GM12865 (cell line): Measurements from ENCODE around the gene DIP2C.
"Not testable (repeated sequence)": the region's sequence is repeated elsewhere in the genome, so short reads cannot be mapped to it uniquely, and the experiment has no call there.

Experiments
- DNase-seq: peaks from one replicate; pipeline ENCODE4 v3.0.0; 2010; ENCODE audit warnings: low read depth
- H3K4me3 ChIP-seq: 2 replicates; pipeline ENCODE4 v1.5.1; 2011; ENCODE audit warnings: mild to moderate bottlenecking, low read depth, low read length, control low read depth
- CTCF ChIP-seq: IDR thresholded peaks from 2 replicates; pipeline ENCODE4 v1.5.1; 2011; ENCODE audit warnings: low read length, control low read depth, low read depth, inconsistent platforms; ENCODE audit not compliant: insufficient read depth; ENCODE audit errors: missing control alignments

Gene DIP2C

GRCh38 chr10:636016-636730, 53.3 kb downstream of the DIP2C start:
- no peak for DNase-seq
- no peak for TF ChIP-seq CTCF
- no peak overlapping the region for H3K4me3 ChIP-seq

- no peak for DNase-seq
- no peak overlapping the region for H3K4me3 ChIP-seq
- TF ChIP-seq CTCF = no peak
Measured at GRCh38 chr10:635088-635861, 54.2 kb downstream of the DIP2C start.

DNA sequence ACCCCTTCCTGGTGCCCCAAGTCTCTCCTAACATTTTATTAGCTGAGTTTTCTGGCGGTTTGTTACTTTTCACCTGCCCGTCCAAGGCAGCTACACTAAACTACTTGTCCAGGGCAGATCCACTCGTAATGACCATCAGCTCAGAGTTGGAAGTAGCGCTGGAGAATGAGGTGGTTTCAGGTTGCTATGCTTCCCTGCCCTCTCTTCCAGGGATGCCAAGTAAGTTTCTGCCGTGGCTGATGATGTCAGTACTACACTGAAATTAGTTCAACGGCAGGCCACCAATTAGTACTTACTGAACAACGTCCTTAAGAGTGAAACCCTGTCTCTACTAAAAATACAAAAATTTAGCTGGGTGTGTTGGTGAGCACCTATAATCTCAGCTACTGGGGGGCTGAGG, 55.2 kb downstream of the DIP2C start:
- H3K4me3 ChIP-seq = no peak overlapping the region
- no peak for TF ChIP-seq CTCF
- no peak for DNase-seq

DNA sequence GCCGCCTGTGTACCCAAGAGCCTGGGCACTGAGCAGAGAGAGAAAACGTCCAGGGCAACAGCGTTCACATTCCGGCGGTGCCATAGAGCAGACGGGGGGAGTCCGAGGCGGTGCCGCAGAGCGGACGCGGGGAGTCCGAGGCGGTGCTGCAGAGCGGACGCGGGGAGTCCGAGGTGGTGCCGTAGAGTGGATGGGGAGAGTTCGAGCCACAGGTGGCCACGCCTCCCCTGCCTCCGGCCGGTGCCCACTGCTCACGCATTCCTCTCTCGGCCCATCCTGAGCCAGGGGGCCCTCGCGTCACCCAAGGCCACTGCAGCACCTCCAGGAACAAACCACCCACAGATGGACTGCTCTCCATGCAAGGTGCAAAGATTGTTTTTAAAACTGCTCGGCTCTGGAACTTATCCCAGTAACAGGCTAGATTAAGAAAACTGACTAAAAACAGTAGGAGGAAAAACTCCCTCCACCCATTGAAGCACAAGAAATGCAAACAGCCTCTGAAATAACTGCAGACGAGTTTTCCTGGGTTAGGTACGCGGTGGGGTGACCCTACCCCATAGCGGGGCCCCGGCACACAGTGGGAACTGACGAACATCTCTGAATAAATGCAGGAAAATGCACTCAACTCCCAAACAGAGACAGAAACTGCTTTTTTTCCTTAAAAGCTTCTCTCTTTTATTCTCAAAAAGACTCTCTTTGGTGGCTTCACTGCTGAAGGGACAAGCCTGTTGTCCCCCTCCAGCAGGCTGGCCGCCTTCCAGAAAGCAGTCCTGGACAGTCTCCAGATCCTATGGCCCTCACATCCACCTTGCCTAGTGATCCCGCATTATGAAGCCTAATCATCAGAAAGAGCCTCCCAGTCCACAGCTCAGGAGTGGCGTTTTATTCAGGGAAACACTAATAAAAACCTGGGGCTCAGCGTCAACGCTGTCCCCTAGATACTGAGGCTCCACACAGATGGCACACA, 55.9 kb downstream of the DIP2C start:
- no peak overlapping the region for H3K4me3 ChIP-seq
- TF ChIP-seq CTCF = no peak
- no peak for DNase-seq

DNA sequence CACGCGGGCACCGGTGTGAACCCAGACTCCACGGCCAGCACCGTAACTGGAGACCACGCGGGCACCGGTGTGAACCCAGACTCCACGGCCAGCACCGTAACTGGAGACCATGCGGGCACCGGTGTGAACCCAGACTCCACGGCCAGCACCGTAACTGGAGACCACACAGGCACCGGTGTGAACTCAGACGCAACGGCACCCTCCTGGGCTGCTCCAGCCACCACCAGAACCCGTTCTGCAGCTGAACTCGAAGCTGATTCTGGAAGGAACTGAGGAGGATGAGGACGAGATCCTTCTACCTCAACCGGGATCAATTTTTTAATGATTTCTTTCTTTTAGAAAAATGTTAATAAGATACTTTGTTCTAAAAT, 56.7 kb downstream of the DIP2C start:
- H3K4me3 ChIP-seq, DNase-seq: not testable (repeated sequence)

DNA sequence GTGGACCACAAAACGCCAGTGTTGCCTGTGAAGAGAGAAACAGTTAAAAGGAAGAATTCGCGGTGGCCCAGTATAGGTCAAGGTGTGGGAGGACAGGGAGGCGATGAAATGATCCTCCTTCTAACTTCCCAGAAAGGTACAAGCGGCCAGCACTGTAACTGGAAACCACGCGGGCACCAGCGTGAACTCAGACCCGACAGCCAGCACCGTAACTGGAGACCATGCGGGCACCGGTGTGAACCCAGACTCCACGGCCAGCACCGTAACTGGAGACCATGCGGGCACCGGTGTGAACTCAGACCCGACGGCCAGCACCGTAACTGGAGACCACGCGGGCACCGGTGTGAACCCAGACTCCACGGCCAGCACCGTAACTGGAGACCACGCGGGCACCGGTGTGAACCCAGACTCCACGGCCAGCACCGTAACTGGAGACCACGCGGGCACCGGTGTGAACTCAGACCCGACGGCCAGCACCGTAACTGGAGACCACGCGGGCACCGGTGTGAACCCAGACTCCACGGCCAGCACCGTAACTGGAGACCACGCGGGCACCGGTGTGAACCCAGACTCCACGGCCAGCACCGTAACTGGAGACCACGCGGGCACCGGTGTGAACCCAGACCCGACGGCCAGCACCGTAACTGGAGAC, 57.2 kb downstream of the DIP2C start:
- not testable (repeated sequence) for DNase-seq, H3K4me3 ChIP-seq

DNA sequence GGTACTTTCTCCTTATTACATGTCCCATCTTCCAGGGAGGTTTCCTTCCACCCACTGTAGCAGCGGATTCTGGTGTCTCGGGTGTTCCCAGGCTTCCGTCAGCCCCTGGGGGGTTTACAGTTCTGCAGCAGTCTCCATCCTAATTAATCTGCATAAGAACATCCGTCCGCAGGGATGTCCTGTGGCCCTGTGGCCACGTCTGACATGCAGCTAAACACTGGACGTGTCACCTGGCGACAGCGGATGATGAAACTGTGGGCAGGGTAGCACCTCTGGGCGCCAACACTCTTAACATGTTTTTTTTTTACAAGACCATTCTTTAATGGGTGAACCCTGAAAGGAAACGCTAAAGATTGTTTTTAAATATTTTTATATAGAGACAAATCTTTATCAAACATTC, 58.2 kb downstream of the DIP2C start:
- H3K4me3 ChIP-seq = no peak overlapping the region
- no peak for TF ChIP-seq CTCF
- DNase-seq = no peak
